GM21737 (cell line): ENCODE results near the gene MACROH2A1.

Experiments
- ATAC-seq: cut with Tn5 transposase; IDR thresholded peaks from one replicate; pipeline ENCODE4 v1.9.1; 2021; ENCODE audit warnings: mild to moderate bottlenecking, moderate library complexity; ENCODE audit not compliant: unreplicated experiment

Gene MACROH2A1

DNA sequence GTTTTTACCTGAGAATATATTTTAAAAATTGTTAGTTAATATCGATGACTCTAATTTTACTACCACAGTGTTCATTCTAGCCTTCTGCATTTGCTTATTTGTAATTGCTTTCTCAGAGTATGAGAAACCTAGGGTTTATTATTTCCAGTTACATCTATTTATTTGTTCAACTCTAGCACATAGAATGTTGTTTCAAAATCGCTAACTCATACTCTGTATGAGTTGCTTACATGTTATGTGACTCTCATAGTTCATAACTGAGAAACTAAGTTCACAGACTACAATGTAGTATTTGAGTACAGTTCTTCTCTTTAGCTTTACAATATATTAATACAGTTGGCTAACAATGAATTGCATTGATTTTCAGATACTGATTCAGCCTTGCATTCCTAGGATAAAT lies 103.2 kb downstream of the MACROH2A1 start:
- ATAC-seq, result no peak

DNA sequence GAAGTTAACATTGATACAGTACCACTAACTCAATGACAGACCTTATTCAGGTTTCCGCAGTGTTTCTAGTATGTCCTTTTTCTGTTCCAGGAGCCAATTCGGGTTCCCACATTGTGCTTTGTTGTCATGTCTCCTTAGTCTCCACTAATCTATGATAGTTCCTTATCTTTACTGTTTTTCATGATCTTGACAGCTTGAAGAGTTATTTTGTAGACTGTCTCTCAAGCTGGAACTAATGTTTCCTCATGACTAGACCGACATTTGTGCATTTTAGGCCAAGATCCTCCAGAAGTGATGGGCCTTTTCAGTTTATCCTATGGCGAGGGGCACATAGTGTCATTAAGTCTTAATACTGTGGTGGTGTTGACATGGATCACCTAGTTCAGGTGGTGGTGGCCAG lies 104.2 kb downstream of the MACROH2A1 start:
- no peak for ATAC-seq

DNA sequence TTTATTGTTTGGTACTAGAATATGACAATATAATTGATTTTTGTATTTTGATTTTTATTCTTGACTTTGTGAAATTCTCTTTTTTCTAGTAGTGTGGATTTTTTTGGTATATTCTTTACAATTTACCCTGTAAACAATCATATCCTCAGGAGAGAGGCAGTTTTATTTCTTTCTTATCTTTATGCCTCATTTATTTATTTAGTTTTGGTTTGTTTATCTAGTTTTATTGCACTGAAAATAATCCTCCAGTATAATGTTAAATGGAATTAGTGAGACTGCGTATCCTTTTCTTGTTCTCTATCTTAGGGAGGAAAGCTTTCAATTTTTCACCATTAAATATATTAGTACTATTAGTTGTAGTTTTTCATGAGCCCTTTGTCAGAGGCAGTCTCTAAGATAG lies 109.4 kb downstream of the MACROH2A1 start:
- no peak for ATAC-seq

DNA sequence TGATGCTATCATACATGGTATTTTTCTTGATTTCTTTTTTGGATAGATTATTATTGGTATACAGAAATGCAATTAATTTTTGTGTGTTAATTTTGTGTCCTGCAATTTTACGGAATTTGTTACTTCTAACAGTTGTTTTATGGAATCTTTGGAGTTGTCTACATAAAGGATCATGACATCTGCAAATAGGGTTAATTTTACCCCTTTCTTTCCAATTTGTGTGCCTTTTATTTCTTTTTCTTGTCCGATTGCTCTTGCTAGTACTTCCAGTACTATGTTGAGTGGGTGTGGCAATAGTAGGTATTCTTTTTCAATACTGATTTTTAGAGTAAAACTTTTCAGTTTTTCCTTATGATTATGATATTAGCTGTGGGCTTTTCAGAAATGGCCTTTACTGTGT lies 111.5 kb downstream of the MACROH2A1 start:
- ATAC-seq, result no peak
